ENCODE measurements around the gene FBXL7.

- TF ChIP-seq CTCF (IDR thresholded peaks at IDR 0.05) (no peak), POLR2AphosphoS5 (IDR thresholded peaks at IDR 0.05) (no peak), POLR2A (IDR thresholded peaks at IDR 0.05) (no peak)
Observed at GRCh38 chr5:15669826-15670225, 169.8 kb downstream of the FBXL7 start.
